GM23248 (cell line): Measurements from ENCODE around the gene EIF1AD.

Source experiments
- EZH2 ChIP-seq: fragments of 200-600 bp; sonication (generic); IDR thresholded peaks from 2 replicates; pipeline ENCODE4 v1.6.1; 2018; ENCODE audit warnings: antibody characterized with exemption, mild to moderate bottlenecking; ENCODE audit not compliant: insufficient read depth, poor library complexity, severe bottlenecking
- EZH2phosphoT487 ChIP-seq: fragments of 200-600 bp; sonication (generic); IDR thresholded peaks from 2 replicates; pipeline ENCODE4 v1.6.1; 2018; ENCODE audit warnings: antibody characterized with exemption, moderate library complexity, mild to moderate bottlenecking, low read depth; ENCODE audit not compliant: insufficient read depth

DNA sequence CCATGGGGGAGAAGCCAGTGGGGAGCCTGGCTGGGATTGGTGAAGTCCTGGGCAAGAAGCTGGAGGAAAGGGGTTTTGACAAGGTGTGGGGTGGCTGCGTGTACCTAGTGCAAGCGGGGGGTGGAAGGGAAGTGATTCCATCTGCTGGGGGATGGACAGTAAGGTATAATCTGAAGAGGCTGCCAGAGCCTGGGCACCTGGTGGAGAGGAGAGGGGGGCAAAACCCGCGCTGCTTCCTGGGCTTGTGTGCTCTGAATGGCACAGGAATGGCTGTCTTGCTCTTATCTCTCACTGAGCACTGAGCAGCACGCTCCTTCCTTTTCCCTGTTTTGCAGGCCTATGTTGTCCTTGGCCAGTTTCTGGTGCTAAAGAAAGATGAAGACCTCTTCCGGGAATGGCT is 1.3 kb upstream of the EIF1AD start:
- TF ChIP-seq EZH2: no peak
- TF ChIP-seq EZH2phosphoT487: no peak
